Subcutaneous adipose tissue (tissue), 4 donors: ENCODE data around the gene GRIPAP1. TPM values are rescaled to one million over a fixed set of nuclear protein-coding genes. Genes with fewer than 3 reads are reported as not detected.

Source experiments
- total RNA-seq, 4 donors: library from RNA; depleted of rRNA; stranded (reverse); fragments of >200 nt; gene quantifications; one replicate each; pipeline ENCODE4 v1.1.0, GENCODE V29; 2016
- TF ChIP-seq, protein P1 (sequence below): fragments of 450-650 bp; IDR thresholded peaks from one replicate; pipeline ENCODE4 v1.5.1; 2016; ENCODE audit warnings: low read depth, mild to moderate bottlenecking, control low read depth, antibody characterized with exemption, moderate library complexity

The GRIPAP1 gene
- total RNA-seq, 4 donors from 2014 or later, result 20.7 to 46.3 (median 33.4) TPM

DNA sequence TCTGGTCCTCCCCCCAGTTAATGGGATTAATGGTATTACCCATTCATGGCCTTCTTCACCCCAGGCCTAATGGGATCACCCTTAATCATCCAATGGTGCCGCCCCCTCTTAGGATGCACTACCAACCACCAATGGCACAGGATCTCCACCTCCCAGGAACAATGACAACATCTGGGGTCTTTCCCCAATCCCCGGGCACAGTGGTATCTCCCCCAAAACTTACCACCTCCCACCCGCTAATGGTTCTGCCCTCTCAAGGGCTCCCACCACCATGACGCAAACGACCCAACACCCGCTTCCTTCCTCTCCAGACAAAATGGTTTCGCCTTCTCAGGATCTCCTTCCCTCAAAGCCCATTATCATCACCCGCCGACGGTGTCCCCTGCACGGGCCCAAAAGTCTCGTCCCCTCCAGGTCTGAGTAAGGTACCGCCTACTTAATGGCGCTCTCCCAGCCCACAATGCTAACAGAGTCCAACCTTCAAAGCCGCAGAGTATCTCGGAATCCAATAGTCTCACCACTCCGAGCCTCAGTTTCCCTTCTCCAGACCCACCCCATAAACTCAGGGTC lies 458 bp downstream of the GRIPAP1 start:
- TF ChIP-seq, protein P1, sequence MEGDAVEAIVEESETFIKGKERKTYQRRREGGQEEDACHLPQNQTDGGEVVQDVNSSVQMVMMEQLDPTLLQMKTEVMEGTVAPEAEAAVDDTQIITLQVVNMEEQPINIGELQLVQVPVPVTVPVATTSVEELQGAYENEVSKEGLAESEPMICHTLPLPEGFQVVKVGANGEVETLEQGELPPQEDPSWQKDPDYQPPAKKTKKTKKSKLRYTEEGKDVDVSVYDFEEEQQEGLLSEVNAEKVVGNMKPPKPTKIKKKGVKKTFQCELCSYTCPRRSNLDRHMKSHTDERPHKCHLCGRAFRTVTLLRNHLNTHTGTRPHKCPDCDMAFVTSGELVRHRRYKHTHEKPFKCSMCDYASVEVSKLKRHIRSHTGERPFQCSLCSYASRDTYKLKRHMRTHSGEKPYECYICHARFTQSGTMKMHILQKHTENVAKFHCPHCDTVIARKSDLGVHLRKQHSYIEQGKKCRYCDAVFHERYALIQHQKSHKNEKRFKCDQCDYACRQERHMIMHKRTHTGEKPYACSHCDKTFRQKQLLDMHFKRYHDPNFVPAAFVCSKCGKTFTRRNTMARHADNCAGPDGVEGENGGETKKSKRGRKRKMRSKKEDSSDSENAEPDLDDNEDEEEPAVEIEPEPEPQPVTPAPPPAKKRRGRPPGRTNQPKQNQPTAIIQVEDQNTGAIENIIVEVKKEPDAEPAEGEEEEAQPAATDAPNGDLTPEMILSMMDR, result no peak

DNA sequence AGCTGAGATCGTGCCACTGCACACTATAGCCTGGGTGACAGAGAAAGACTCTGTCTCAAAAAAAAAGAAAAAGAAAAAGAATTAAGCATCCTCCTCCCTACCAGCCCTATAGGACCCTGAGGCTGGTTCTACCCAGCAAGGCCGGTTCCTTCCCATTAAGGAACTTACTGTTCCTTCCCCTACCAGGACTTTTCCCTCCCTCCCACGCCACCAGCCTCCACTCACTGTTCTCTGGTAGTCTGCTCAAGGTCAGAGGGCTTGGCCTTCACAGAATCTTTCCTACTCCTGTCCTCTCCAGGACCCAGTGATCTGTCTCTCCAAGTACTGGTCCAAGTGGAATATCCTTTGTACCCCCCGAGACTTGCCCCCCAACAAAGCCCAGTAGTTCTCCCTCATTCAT lies 1.4 kb downstream of the GRIPAP1 start:
- TF ChIP-seq, protein P1, result no peak

DNA sequence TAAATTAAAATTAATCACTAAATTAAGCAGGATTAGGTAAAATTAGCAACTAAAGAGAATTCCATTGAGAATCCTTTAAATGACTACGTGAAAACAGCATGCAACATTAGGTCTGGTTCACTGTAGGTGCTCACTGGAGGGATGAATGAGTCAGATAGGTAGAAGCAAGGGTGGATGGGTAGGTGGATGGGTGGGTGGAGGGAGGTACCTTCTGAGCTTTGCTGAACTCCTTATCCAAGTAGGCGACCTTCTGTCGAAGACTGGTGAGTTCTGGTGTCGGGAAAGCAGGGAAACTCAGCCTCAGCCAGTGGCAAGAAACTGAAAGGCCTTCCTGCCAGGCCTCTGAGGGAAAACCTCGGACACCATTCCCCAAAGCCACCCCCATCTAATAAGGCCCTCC lies 3.0 kb downstream of the GRIPAP1 start:
- TF ChIP-seq, protein P1, result no peak

DNA sequence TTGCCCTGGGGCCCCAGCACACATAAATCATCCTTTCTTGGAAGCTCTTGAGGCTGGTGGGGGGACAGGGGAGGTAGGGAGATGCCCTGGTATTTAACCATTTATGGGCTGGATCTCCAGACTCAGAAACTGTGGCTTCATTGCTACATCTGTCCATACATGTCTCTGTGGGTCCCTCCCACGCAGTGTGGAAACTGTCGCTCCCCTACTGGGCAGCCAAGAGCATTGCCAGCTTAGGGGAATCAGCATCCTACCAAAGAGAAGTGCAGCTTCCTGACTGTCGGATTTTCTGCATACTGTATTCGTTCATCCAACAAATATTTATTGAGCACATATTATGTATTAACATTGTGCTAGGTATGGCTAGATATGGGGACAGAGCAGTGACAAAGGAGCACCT lies 3.7 kb downstream of the GRIPAP1 start:
- TF ChIP-seq, protein P1, result no peak

DNA sequence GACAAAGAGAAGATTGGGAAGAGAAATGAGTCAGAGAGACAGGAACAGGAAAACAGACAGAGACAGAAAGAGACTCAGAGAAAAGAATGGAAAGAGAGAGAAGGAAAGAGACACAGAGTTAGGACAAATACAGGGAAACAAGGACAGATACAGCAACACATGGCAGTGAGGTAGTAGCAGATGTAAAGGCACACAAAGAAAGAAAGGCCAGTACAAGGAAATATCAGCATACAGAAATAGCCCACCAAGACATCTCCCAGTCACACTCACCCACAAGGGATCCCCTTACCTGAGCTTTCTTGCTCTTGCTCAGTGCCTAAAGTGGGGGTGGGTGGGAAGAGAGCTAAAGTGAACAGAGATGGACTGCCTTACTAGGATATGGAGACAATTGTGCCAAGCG lies 4.2 kb downstream of the GRIPAP1 start:
- TF ChIP-seq, protein P1, result no peak

DNA sequence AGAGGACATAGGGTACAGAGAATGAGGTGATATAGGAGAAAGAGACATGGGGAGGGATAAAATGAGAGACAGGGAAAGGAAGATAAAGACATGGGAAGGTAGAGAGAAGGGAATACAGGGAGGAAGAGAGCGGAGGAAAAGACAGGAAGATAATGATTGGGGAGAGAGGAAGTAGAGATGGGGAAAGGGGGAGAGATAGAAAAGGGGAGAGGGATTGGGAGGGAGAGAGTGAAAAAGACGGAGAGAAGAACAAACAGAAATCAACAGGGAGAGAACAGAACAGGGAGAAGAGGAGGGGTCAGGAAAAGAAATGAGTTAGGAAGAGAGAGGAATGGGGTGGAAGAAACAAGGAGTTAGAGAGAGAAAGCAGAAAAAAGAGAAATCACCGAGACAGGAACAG lies 4.6 kb downstream of the GRIPAP1 start:
- TF ChIP-seq, protein P1, result no peak

DNA sequence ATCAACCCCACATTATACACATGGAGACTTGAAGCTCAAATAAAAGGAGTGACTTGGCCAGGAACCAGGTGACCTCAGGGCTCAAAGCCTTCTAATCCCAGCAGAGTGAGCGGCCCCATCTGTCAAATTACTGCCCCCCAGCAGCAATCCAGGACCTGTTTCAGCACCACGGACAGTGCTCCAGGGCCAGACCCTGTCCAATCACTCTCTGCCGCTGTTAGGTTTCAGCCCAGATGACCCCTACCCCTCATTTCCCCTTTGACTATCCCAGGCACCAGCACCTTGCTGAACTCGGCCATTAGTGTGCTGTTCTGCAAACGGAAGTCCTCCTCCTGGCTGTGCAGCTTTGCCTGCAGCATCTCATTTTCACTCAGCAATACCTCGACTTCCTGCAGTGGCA lies 5.1 kb downstream of the GRIPAP1 start:
- TF ChIP-seq, protein P1, result no peak
